Stomach (tissue), 9 donors: ENCODE results near the gene OR9A4. TPM values are rescaled to one million over a fixed set of nuclear protein-coding genes. Genes with fewer than 3 reads are reported as not detected.

Source experiments
- DNase-seq, 2 donors: peaks; one replicate each; pipeline versions ENCODE4 v3.0.0 to v3.0.0-alpha.2; 2013 to 2019
- H3K27ac ChIP-seq, 5 donors: fragments of 200-600 bp in 4 of 5; sonication (generic) in 4 of 5; one replicate each; pipeline ENCODE4 v1.5.1; 2013 to 2019; ENCODE audit warnings: mild to moderate bottlenecking in 1 of 5, moderate library complexity in 1 of 5
- H3K27me3 ChIP-seq, 3 donors: fragments of 200-600 bp; sonication (generic); one replicate each; pipeline ENCODE4 v1.5.1; 2017 to 2019; ENCODE audit warnings: mixed run types in 1 of 3
- H3K36me3 ChIP-seq, 4 donors: fragments of 200-600 bp; sonication (generic); 1 replicate in 3 of 4; 2 replicates in 1 of 4; pipeline ENCODE4 v1.5.1; 2016 to 2019
- H3K4me1 ChIP-seq, 4 donors: fragments of 200-600 bp; sonication (generic); one replicate each; pipeline ENCODE4 v1.5.1; 2016 to 2019
- H3K4me3 ChIP-seq, 4 donors: fragments of 200-600 bp; sonication (generic) in 3 of 4; one replicate each; pipeline ENCODE4 v1.5.1; 2016 to 2019; ENCODE audit warnings: mild to moderate bottlenecking in 1 of 4
- H3K9me3 ChIP-seq, 4 donors: fragments of 200-600 bp; sonication (generic); one replicate each; pipeline ENCODE4 v1.5.1; 2016 to 2019
- EP300 ChIP-seq: sonication (generic); formaldehyde crosslinking; IDR thresholded peaks from one replicate; pipeline ENCODE4 v1.6.1; 2017; ENCODE audit warnings: antibody characterized with exemption
- POLR2A ChIP-seq, 4 donors: fragments of 450-650 bp; IDR thresholded peaks; one replicate each; pipeline ENCODE4 v1.6.1; 2016; ENCODE audit warnings: antibody characterized with exemption in 4 of 4, control low read depth in 2 of 4, mild to moderate bottlenecking in 1 of 4, moderate library complexity in 1 of 4
- POLR2AphosphoS5 ChIP-seq, 3 donors: sonication (generic); formaldehyde crosslinking; IDR thresholded peaks; one replicate each; pipeline ENCODE4 v1.6.1; 2016; ENCODE audit warnings: antibody characterized with exemption in 3 of 3
- WGBS, 5 donors: extraction: QIAGEN DNeasy Blood & Tissue Kit in 3 of 5; methylation state at CpG; one replicate each; pipeline versions ENCODE4 v1.1.5 to v1.1.7; 2013 to 2018; 5-methylcytosine and 5-hydroxymethylcytosine counted together
- intact Hi-C: fragments of 100-400 bp; cut with DNase I; formaldehyde crosslinking; loops from one replicate; pipeline ENCODE4 v1.15.1; 2023; ENCODE audit warnings: low total_unique reads
- polyA plus RNA-seq, 3 donors: library from polyadenylated mRNA; stranded (reverse); fragments of 200-250 nt; gene quantifications; one replicate each; pipeline ENCODE4 v1.2.3, GENCODE V29; 2013
- total RNA-seq, 5 donors: library from RNA; depleted of rRNA; stranded (reverse); fragments of >200 nt; gene quantifications; one replicate each; pipeline versions ENCODE4 v1.1.0 to v1.2.3, GENCODE V29; 2014 to 2016
- TF ChIP-seq, protein P1 (sequence below), 7 experiments: fragments of 450-650 bp in 4 of 7; fragments of 200-600 bp in 3 of 7; sonication (generic) in 3 of 7; IDR thresholded peaks; one replicate each; pipeline ENCODE4 v1.5.1; 2016 to 2019; ENCODE audit warnings: antibody characterized with exemption in 7 of 7, control low read depth in 2 of 7, mild to moderate bottlenecking in 1 of 7
- donor health status: healthy with polysubstance abuse.
- donor health status: Bipolar disorder and iron deficiency.
- donor health status: healthy.

The OR9A4 gene
- total and polyA plus RNA-seq, 8 donors: not detected

DNA sequence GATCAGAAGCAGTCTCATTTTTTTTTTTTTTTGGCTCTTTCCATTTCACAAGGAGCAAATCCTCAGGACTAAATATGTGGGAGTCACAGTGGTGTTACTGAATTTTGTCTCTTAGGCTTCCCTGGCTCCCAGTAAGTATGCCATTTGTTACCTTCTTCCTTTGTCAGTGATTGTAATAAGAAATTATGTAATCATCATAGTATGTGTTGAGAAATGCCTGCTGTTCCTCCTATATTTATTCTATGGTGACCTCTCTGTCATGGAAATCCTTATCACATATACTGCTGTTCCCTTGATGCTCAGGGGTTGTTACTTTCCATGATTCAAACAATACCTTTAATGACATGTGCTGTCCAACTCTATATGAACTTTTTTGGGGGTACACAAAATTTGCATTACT is 4.8 kb upstream of the OR9A4 start:
- Histone ChIP-seq H3K4me3 (no peak overlapping the region), H3K27ac (no peak overlapping the region), H3K27me3 (no peaks in the 10 kb centered on the region), H3K9me3 (no peaks in the 10 kb centered on the region), H3K36me3 (no peaks in the 10 kb centered on the region), H3K4me1 (no peaks in the 10 kb centered on the region)
- intact Hi-C loops: no loop called here
- DNase-seq: no peak
- TF ChIP-seq EP300: no peak
- TF ChIP-seq POLR2A (IDR thresholded peaks at IDR 0.05): no peak
- TF ChIP-seq, protein P1, sequence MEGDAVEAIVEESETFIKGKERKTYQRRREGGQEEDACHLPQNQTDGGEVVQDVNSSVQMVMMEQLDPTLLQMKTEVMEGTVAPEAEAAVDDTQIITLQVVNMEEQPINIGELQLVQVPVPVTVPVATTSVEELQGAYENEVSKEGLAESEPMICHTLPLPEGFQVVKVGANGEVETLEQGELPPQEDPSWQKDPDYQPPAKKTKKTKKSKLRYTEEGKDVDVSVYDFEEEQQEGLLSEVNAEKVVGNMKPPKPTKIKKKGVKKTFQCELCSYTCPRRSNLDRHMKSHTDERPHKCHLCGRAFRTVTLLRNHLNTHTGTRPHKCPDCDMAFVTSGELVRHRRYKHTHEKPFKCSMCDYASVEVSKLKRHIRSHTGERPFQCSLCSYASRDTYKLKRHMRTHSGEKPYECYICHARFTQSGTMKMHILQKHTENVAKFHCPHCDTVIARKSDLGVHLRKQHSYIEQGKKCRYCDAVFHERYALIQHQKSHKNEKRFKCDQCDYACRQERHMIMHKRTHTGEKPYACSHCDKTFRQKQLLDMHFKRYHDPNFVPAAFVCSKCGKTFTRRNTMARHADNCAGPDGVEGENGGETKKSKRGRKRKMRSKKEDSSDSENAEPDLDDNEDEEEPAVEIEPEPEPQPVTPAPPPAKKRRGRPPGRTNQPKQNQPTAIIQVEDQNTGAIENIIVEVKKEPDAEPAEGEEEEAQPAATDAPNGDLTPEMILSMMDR (IDR thresholded peaks at IDR 0.05): no peak

DNA sequence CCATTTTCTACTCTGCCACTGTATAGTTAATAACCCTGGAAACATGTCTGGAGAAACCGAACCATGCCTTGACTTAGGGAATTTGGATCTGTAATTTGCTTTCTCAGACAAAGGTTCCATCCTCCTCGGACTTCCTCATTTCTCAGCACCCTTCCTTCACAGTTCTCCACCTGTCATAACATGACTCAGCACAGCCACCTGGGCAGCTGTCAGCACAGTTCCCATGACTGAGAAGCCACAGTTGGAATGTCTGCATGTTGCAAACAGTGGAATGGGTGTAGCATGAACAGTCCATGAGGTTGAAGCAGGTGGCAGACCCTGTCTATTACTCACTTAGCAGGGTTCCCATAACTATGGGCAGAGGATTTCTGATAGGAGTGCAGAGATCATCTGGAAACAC is 634 bp upstream of the OR9A4 start:
- H3K27ac ChIP-seq: no peak overlapping the region
- no peak overlapping the region for H3K4me3 ChIP-seq
- DNase-seq: peak in 1 of 2 donors; percentile 41
- WGBS, 5 donors: 48 to 74% (median 67%) methylated on average over 2 of the region's 2 CpGs
- H3K27me3 ChIP-seq: no peaks in the 10 kb centered on the region
- no peak for TF ChIP-seq EP300
- TF ChIP-seq POLR2A (IDR thresholded peaks at IDR 0.05): no peak
- no peak for TF ChIP-seq POLR2AphosphoS5 (IDR thresholded peaks at IDR 0.05)
- TF ChIP-seq, protein P1 (IDR thresholded peaks at IDR 0.05): no peak
- no peaks in the 10 kb centered on the region for H3K36me3 ChIP-seq
- no peaks in the 10 kb centered on the region for H3K9me3 ChIP-seq
- intact Hi-C loops: no loop called here
- no peaks in the 10 kb centered on the region for H3K4me1 ChIP-seq

GRCh38 chr7:141920281-141920680 is 4.1 kb downstream of the OR9A4 start:
- TF ChIP-seq EP300: no peak
- no peak for TF ChIP-seq POLR2AphosphoS5 (IDR thresholded peaks at IDR 0.05)
- no peak for TF ChIP-seq POLR2A (IDR thresholded peaks at IDR 0.05)
- TF ChIP-seq, protein P1 (IDR thresholded peaks at IDR 0.05): no peak
- H3K4me1 ChIP-seq: no peaks in the 10 kb centered on the region
- no peak for DNase-seq
- no peaks in the 10 kb centered on the region for H3K36me3 ChIP-seq
- no peak overlapping the region for H3K4me3 ChIP-seq
- intact Hi-C loops: no loop called here
- no peaks in the 10 kb centered on the region for H3K9me3 ChIP-seq
- 72 to 92% (median 87%) methylated on average over 1 of the region's 1 CpG for WGBS, 5 donors
- no peak overlapping the region for H3K27ac ChIP-seq
- no peaks in the 10 kb centered on the region for H3K27me3 ChIP-seq

- H3K27ac ChIP-seq: peak overlapping the region in 1 of 5 donors; percentile 9
- WGBS, 5 donors: 67 to 80% (median 74%) methylated on average over 2 of the region's 2 CpGs
- H3K27me3 ChIP-seq: no peaks in the 10 kb centered on the region
- no peak for DNase-seq
- intact Hi-C loops: no loop called here
- H3K36me3 ChIP-seq: no peaks in the 10 kb centered on the region
- H3K9me3 ChIP-seq: peaks cover 0 to 8% (median 2%) of the 10 kb centered on the region in 4 donors
- no peak for TF ChIP-seq POLR2AphosphoS5 (IDR thresholded peaks at IDR 0.05)
- no peak for TF ChIP-seq EP300
- TF ChIP-seq, protein P1 (IDR thresholded peaks at IDR 0.05): no peak
- TF ChIP-seq POLR2A (IDR thresholded peaks at IDR 0.05): no peak
- no peaks in the 10 kb centered on the region for H3K4me1 ChIP-seq
- no peak overlapping the region for H3K4me3 ChIP-seq
Measured at GRCh38 chr7:141928146-141928844, 12.1 kb downstream of the OR9A4 start.
